Kidney epithelial cell (primary cell): Measurements from ENCODE around the gene GGA3. TPM values are rescaled to one million over a fixed set of nuclear protein-coding genes. Genes with fewer than 3 reads are reported as not detected.

Experiments
- DNase-seq: peaks from one replicate; pipeline ENCODE4 v3.0.0-alpha.2; 2010; ENCODE audit warnings: low read depth
- H3K27me3 ChIP-seq: 2 replicates; pipeline ENCODE4 v1.6.0; 2011; ENCODE audit warnings: low read length; ENCODE audit not compliant: control insufficient read depth, insufficient read depth
- H3K36me3 ChIP-seq: 2 replicates; pipeline ENCODE4 v1.5.1; 2011; ENCODE audit warnings: low read length; ENCODE audit not compliant: control insufficient read depth, insufficient read depth
- H3K4me3 ChIP-seq: 2 replicates; pipeline ENCODE4 v1.5.1; 2011; ENCODE audit warnings: low read depth, mild to moderate bottlenecking, control low read depth, low read length
- total RNA-seq: library from RNA; depleted of rRNA; stranded (reverse); fragments of >200 nt; gene quantifications from 2 replicates; pipeline ENCODE4 v1.2.3, GENCODE V29; 2015
- TF ChIP-seq, protein P1 (sequence below): IDR thresholded peaks from 2 replicates; pipeline ENCODE4 v1.5.1; 2011; ENCODE audit warnings: mild to moderate bottlenecking, moderate library complexity, low read length, control low read depth, inconsistent platforms; ENCODE audit not compliant: insufficient read depth, poor library complexity, severe bottlenecking

GGA3 gene
- total RNA-seq, 1 donor from 2014 or later, result 24.8 TPM

DNA sequence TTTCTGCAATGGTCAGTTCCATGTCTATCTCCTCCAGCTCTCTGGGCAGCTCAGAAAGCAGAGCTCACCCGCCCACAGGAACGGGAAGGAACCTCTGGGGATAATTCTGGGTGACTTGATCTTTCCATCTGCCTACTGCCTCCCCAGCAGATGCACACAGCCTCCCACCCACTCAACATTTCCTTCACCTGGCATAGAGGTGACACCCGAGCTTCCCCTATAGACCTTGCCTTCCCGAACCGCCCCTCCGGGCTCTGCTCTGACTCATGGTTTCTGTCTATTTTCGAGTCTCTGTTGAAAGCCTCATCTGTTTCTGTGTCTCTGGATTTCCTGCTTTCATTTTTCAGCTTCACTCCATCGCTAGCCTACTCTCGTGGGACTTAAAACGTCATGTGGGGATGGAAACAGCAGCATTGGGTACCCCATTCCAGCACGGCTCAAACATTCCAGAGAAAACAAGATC is 11.4 kb downstream of the GGA3 start:
- no peaks in the 10 kb centered on the region for H3K27me3 ChIP-seq
- H3K4me3 ChIP-seq, result no peak overlapping the region
- H3K36me3 ChIP-seq, result peaks cover 3% of the 10 kb centered on the region
- no peak for DNase-seq
- TF ChIP-seq, protein P1, sequence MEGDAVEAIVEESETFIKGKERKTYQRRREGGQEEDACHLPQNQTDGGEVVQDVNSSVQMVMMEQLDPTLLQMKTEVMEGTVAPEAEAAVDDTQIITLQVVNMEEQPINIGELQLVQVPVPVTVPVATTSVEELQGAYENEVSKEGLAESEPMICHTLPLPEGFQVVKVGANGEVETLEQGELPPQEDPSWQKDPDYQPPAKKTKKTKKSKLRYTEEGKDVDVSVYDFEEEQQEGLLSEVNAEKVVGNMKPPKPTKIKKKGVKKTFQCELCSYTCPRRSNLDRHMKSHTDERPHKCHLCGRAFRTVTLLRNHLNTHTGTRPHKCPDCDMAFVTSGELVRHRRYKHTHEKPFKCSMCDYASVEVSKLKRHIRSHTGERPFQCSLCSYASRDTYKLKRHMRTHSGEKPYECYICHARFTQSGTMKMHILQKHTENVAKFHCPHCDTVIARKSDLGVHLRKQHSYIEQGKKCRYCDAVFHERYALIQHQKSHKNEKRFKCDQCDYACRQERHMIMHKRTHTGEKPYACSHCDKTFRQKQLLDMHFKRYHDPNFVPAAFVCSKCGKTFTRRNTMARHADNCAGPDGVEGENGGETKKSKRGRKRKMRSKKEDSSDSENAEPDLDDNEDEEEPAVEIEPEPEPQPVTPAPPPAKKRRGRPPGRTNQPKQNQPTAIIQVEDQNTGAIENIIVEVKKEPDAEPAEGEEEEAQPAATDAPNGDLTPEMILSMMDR, result no peak

DNA sequence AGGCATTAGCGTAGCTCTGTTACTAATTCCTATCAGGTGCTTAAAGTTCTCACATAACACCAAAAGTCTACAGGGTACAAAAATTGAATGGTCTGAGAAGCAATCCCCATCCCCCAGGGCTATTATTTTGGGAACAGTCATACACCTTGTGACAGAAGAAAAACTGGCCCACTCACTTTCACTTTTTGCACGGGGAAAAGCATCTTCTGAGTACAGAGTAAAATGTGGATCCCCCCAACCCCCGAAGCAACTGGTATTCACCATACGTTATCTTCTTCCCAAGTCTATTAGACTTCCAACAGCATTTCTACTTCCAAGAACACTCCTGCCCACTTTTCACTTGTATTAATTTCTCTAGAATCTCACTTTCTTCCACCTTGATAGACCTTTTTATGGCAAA is 11.8 kb downstream of the GGA3 start:
- peaks cover 3% of the 10 kb centered on the region for H3K36me3 ChIP-seq
- no peak overlapping the region for H3K4me3 ChIP-seq
- TF ChIP-seq, protein P1, result no peak
- H3K27me3 ChIP-seq, result no peaks in the 10 kb centered on the region
- DNase-seq, result no peak

DNA sequence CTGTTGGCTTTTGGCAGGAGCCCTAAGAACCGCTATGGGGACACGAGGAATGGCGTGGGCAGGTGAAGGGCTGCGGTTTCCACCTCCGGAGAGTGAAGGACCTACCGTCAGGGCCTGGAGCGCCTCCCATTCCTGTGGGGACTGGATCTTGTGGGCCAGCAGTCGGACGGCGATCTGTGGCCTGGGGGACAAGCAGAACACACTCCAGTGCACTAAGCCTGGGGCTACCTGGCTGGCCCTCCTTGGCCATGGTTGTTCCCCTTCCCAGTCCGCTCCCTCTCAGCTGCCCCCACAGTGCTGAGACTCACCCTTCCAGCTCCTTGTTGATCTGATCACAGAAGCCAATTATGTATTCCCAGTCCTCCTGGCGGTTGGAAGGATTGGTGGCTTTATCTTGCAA is 15.0 kb downstream of the GGA3 start:
- Histone ChIP-seq H3K4me3 (no peak overlapping the region), H3K36me3 (peaks cover 6% of the 10 kb centered on the region), H3K27me3 (no peaks in the 10 kb centered on the region)
- TF ChIP-seq, protein P1, result no peak
- DNase-seq, result no peak

DNA sequence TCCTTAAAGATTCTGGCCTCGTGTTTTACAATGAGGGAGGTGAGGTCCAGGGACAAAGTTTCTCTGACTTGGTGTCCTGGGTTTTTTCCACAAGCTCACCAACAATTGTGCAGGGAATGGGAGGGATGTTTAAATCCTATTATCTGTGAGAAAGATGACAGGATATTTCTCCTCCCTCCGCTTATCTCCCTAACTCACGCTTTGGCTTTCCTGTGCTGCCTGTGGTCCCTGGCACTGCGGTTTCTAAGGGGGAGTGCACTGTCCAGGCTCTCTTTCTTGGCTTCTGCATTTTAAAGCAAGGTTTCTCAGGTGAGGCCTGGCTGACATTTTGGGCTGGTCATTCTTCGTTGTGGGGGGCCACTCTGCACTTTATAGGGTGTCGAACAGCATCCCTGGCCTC is 16.4 kb downstream of the GGA3 start:
- TF ChIP-seq, protein P1, result no peak

DNA sequence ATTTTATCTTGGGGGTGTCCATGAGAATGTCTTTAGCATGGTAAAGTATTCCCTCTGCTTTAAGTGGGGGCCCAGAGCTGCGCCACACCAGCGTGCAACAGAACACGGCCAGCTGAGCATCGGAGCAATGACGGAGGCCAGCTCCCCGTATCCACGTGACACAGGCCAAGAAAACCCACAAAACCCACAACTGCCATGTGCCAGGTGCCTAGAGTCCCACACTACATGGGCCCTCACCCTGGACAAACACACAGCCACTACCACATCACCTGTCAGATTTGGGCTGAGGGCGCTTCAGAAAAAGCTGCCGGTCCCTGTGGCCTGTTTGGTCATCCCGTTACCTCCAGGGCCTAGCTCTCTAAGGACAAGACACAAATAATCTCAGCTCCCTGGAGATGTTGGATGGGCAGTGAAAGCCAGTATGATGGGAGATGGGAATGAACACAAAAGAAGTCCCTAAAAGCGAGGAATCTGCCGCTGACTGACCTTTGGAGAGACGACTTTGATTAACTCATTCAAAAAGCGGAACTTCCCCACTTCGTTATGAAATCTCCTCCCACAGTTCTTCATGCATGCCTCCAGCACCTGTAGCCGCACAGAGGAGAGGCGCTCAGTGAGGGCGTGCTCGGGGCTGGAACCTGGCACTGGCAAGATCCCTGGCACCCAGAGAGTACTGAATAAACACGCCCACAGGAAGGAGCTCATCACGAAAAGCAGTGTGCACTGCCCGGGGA is 17.1 kb downstream of the GGA3 start:
- no peaks in the 10 kb centered on the region for H3K27me3 ChIP-seq
- TF ChIP-seq, protein P1, result no peak
- H3K36me3 ChIP-seq, result peaks cover 6% of the 10 kb centered on the region
- no peak for DNase-seq
- no peak overlapping the region for H3K4me3 ChIP-seq

More for the DNA sequence above, 16.4 kb downstream of the GGA3 start:
- H3K27me3 ChIP-seq, result no peaks in the 10 kb centered on the region
- peaks cover 6% of the 10 kb centered on the region for H3K36me3 ChIP-seq
- H3K4me3 ChIP-seq, result no peak overlapping the region
- no peak for DNase-seq

DNA sequence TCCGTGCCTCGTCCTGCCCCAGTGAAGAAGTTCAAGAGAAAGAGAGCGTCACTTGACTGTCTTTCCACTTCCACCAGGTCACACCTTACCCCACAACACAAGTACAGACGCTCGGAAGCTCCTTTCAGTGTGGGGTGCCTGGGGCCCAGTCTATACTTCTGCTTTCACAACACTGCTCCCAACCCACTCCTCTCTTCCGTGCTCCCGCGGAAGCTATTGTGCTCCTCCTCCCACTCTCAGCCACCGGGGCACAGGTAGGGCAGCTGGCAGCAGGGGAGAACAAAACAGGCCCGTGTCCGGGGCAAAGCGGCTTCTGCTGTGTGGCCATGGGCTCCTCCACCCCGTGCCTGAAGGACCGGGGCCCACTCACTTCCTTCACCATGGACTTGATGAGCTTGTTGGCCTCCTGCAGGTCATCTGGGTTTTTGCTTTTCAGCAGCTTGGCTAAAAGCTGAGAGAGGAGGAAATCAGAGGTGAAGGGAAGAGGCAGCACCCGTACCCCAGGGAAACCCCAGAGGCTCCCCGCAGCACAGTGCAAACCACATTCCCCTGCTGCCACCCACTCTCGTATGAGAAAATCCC is 18.9 kb downstream of the GGA3 start:
- H3K27me3 ChIP-seq, result no peaks in the 10 kb centered on the region
- no peak overlapping the region for H3K4me3 ChIP-seq
- H3K36me3 ChIP-seq, result peaks cover 7% of the 10 kb centered on the region
- TF ChIP-seq, protein P1, result no peak
- DNase-seq, result no peak
